Tibial artery (tissue), 4 donors: ENCODE measurements around the gene WDPCP.
"Not testable (repeated sequence)": the region's sequence is repeated elsewhere in the genome, so short reads cannot be mapped to it uniquely, and the experiment has no call there.

Source experiments
- DNase-seq, 2 donors: peaks; one replicate each; pipeline ENCODE4 v3.0.0-alpha.2; 2019
- H3K27ac ChIP-seq, 2 donors: fragments of 200-600 bp; sonication (generic) in 1 of 2; 1 replicate in 1 of 2; 2 replicates in 1 of 2; pipeline ENCODE4 v1.5.1; 2018 to 2019; ENCODE audit warnings: mild to moderate bottlenecking in 1 of 2
- H3K27me3 ChIP-seq, 2 donors: fragments of 200-600 bp; sonication (generic) in 1 of 2; one replicate each; pipeline versions ENCODE4 v1.5.1 to v1.6.0; 2016 to 2019
- H3K36me3 ChIP-seq, 3 donors: fragments of 200-600 bp; sonication (generic) in 2 of 3; one replicate each; pipeline ENCODE4 v1.5.1; 2016 to 2019; ENCODE audit warnings: mild to moderate bottlenecking in 2 of 3
- H3K4me1 ChIP-seq, 4 donors: fragments of 200-600 bp; sonication (generic) in 2 of 4; 1 replicate in 3 of 4; 2 replicates in 1 of 4; pipeline ENCODE4 v1.5.1; 2016 to 2019
- H3K4me3 ChIP-seq, 2 donors: fragments of 200-600 bp; sonication (generic) in 1 of 2; 1 replicate in 1 of 2; 2 replicates in 1 of 2; pipeline ENCODE4 v1.5.1; 2018 to 2019; ENCODE audit warnings: mild to moderate bottlenecking in 2 of 2
- H3K9me3 ChIP-seq, 3 donors: fragments of 200-600 bp; sonication (generic) in 1 of 3; one replicate each; pipeline ENCODE4 v1.5.1; 2016 to 2019
- CTCF ChIP-seq, 2 experiments: fragments of 200-600 bp in 1 of 2; fragments of 450-650 bp in 1 of 2; IDR thresholded peaks; one replicate each; pipeline ENCODE4 v1.5.1; 2017 to 2019; ENCODE audit warnings: antibody characterized with exemption in 2 of 2, mild to moderate bottlenecking in 1 of 2, moderate library complexity in 1 of 2
- intact Hi-C: fragments of 100-400 bp; cut with DNase I; formaldehyde crosslinking; loops from one replicate; pipeline ENCODE4 v1.15.0; 2023; ENCODE audit warnings: low total_unique reads

Gene WDPCP

GRCh38 chr2:63613391-63613901 is 25.2 kb upstream of the WDPCP start:
- no peak for TF ChIP-seq CTCF (IDR thresholded peaks at IDR 0.05)
- H3K9me3 ChIP-seq, result no peaks in the 10 kb centered on the region
- intact Hi-C loops, result no loop called here
- DNase-seq, result no peak
- no peak overlapping the region for H3K27ac ChIP-seq
- H3K4me3 ChIP-seq, result no peak overlapping the region
- no peaks in the 10 kb centered on the region for H3K36me3 ChIP-seq
- H3K27me3 ChIP-seq, result no peaks in the 10 kb centered on the region
- no peaks in the 10 kb centered on the region for H3K4me1 ChIP-seq

GRCh38 chr2:63610525-63610924 is 22.2 kb upstream of the WDPCP start:
- Histone ChIP-seq H3K36me3 (peaks cover 18 to 22% (median 19%) of the 10 kb centered on the region in 3 donors), H3K27me3 (no peaks in the 10 kb centered on the region), H3K9me3 (no peaks in the 10 kb centered on the region), H3K27ac (no peak overlapping the region), H3K4me1 (no peaks in the 10 kb centered on the region), H3K4me3 (no peak overlapping the region)
- intact Hi-C loops, result no loop called here
- TF ChIP-seq CTCF (IDR thresholded peaks at IDR 0.05), result no peak
- DNase-seq, result no peak

- intact Hi-C loops, H3K9me3 ChIP-seq, H3K27me3 ChIP-seq, H3K4me1 ChIP-seq, H3K4me3 ChIP-seq, DNase-seq, H3K27ac ChIP-seq: not testable (repeated sequence)
- peaks cover 33 to 36% (median 35%) of the 10 kb centered on the region in 3 donors for H3K36me3 ChIP-seq
Measured at GRCh38 chr2:63608865-63609264, 20.6 kb upstream of the WDPCP start.

- Histone ChIP-seq H3K36me3 (peaks cover 54 to 74% (median 74%) of the 10 kb centered on the region in 3 donors), H3K9me3 (no peaks in the 10 kb centered on the region), H3K27ac (no peak overlapping the region), H3K4me3 (no peak overlapping the region), H3K4me1 (no peaks in the 10 kb centered on the region), H3K27me3 (no peaks in the 10 kb centered on the region)
- TF ChIP-seq CTCF (IDR thresholded peaks at IDR 0.05), result no peak
- intact Hi-C loops, result no loop called here
- DNase-seq, result no peak
Measured at GRCh38 chr2:63604666-63605065, 16.4 kb upstream of the WDPCP start.

GRCh38 chr2:63600881-63601460 is 12.7 kb upstream of the WDPCP start:
- Histone ChIP-seq H3K36me3 (peaks cover 39 to 75% (median 73%) of the 10 kb centered on the region in 3 donors), H3K27me3 (no peaks in the 10 kb centered on the region), H3K4me1 (no peaks in the 10 kb centered on the region), H3K4me3 (no peak overlapping the region), H3K27ac (no peak overlapping the region), H3K9me3 (no peaks in the 10 kb centered on the region)
- TF ChIP-seq CTCF (IDR thresholded peaks at IDR 0.05), result no peak
- no peak for DNase-seq
- intact Hi-C loops, result no loop called here

GRCh38 chr2:63598981-63599380 is 10.7 kb upstream of the WDPCP start:
- Histone ChIP-seq H3K4me3 (no peak overlapping the region), H3K36me3 (peaks cover 32 to 71% (median 68%) of the 10 kb centered on the region in 3 donors), H3K4me1 (no peaks in the 10 kb centered on the region), H3K27me3 (no peaks in the 10 kb centered on the region), H3K9me3 (no peaks in the 10 kb centered on the region), H3K27ac (no peak overlapping the region)
- intact Hi-C loops, result no loop called here
- TF ChIP-seq CTCF (IDR thresholded peaks at IDR 0.05), result no peak
- no peak for DNase-seq
